OCI-LY7 (cell line): ENCODE measurements around the gene RSPH3. TPM values are rescaled to one million over a fixed set of nuclear protein-coding genes. Genes with fewer than 3 reads are reported as not detected.
"Not testable (repeated sequence)": the region's sequence is repeated elsewhere in the genome, so short reads cannot be mapped to it uniquely, and the experiment has no call there.

Experiments
- BruUV-seq: library from RNA; stranded (reverse); fragments of 400-500 nt; replicated peaks from 2 replicates; lab custom pipeline; 2021; lab: Mats Ljungman, UMichigan
- CTCF ChIA-PET: fragments of 300-600 bp; sonication (Branson Sonifier 250); formaldehyde crosslinking; loops from one replicate; lab custom pipeline; 2022; ENCODE audit warnings: antibody characterized with exemption; ENCODE audit not compliant: unreplicated experiment; lab: Charles Lee
- POLR2A ChIA-PET: fragments of 300-600 bp; sonication (Branson Sonifier 250); formaldehyde crosslinking; loops from one replicate; lab custom pipeline; 2022; ENCODE audit warnings: antibody characterized with exemption; lab: Charles Lee
- DNase-seq: peaks from one replicate; pipeline ENCODE4 v3.0.0-alpha.2; 2015; ENCODE audit warnings: low spot score
- H2AFZ ChIP-seq: fragments of 200-600 bp; sonication (generic), shearing (Covaris generic); 2 replicates; pipeline ENCODE4 v1.6.1; 2014; ENCODE audit warnings: mild to moderate bottlenecking, antibody characterized with exemption, low read length, moderate library complexity
- H3K27ac ChIP-seq: fragments of 200-600 bp; sonication (generic); 2 replicates; pipeline ENCODE4 v1.5.1; 2014; ENCODE audit warnings: mixed run types, low read depth, mild to moderate bottlenecking, moderate library complexity, low read length, inconsistent platforms; ENCODE audit not compliant: poor library complexity, severe bottlenecking
- H3K36me3 ChIP-seq: fragments of 200-600 bp; sonication (generic); 2 replicates; pipeline ENCODE4 v1.6.1; 2014; ENCODE audit warnings: mild to moderate bottlenecking, antibody characterized with exemption, low read length, moderate library complexity, mixed read lengths; ENCODE audit not compliant: insufficient read depth
- H3K4me1 ChIP-seq: fragments of 200-600 bp; sonication (generic); 2 replicates; pipeline ENCODE4 v1.5.1; 2014; ENCODE audit warnings: mild to moderate bottlenecking, low read length; ENCODE audit not compliant: insufficient read depth, poor library complexity, severe bottlenecking
- H3K4me2 ChIP-seq: fragments of 200-600 bp; sonication (generic); 2 replicates; pipeline ENCODE4 v1.6.1; 2014; ENCODE audit warnings: mild to moderate bottlenecking, low read length
- H3K4me3 ChIP-seq: fragments of 200-600 bp; sonication (generic); 2 replicates; pipeline ENCODE4 v1.5.1; 2014; ENCODE audit warnings: mild to moderate bottlenecking, low read depth, low read length; ENCODE audit not compliant: poor library complexity, severe bottlenecking
- H3K79me2 ChIP-seq: fragments of 200-600 bp; sonication (generic); 2 replicates; pipeline ENCODE4 v1.6.1; 2016; ENCODE audit warnings: low read depth, mild to moderate bottlenecking, low read length, moderate library complexity, mixed read lengths; ENCODE audit not compliant: insufficient read depth
- H3K9me2 ChIP-seq: fragments of 200-600 bp; sonication (generic); 2 replicates; pipeline ENCODE4 v1.6.1; 2016; ENCODE audit warnings: mild to moderate bottlenecking, low read length, mixed read lengths; ENCODE audit not compliant: insufficient read depth
- H3K9me3 ChIP-seq: fragments of 200-600 bp; sonication (generic); 2 replicates; pipeline ENCODE4 v1.6.1; 2014; ENCODE audit warnings: mild to moderate bottlenecking, mixed run types, low read length, mixed read lengths
- H4K20me1 ChIP-seq: fragments of 200-600 bp; sonication (generic); 2 replicates; pipeline ENCODE4 v1.6.1; 2014; ENCODE audit warnings: mild to moderate bottlenecking, antibody characterized with exemption, low read length, moderate library complexity, mixed read lengths; ENCODE audit not compliant: insufficient read depth
- EZH2phosphoT487 ChIP-seq: fragments of 200-600 bp; sonication (generic); IDR thresholded peaks from 2 replicates; pipeline ENCODE4 v1.6.1; 2018; ENCODE audit warnings: low read depth, borderline replicate concordance, mild to moderate bottlenecking, mixed run types, antibody characterized with exemption, low read length, moderate library complexity, mixed read lengths
- intact Hi-C: fragments of 100-400 bp; cut with micrococcal nuclease; formaldehyde crosslinking; loops from one replicate; pipeline ENCODE4 v1.10.0; 2022; ENCODE audit not compliant: unreplicated experiment
- total RNA-seq, 2 experiments: library from RNA; depleted of rRNA in 1 of 2; stranded (reverse); fragments of >200 nt in 1 of 2; shearing (Covaris generic) in 1 of 2; gene quantifications; 2 replicates each; pipeline ENCODE4 v1.2.3, GENCODE V29; 2014 to 2022
- TF ChIP-seq, protein P1 (sequence below): fragments of 200-600 bp; sonication (generic); conservative IDR thresholded peaks from 2 replicates; pipeline ENCODE4 v1.5.1; 2014; ENCODE audit warnings: mild to moderate bottlenecking, antibody characterized with exemption, low read length, moderate library complexity, mixed read lengths

RSPH3 gene
- total RNA-seq, 2 experiments from 2014 or later: 2.7 to 6.5 TPM

DNA sequence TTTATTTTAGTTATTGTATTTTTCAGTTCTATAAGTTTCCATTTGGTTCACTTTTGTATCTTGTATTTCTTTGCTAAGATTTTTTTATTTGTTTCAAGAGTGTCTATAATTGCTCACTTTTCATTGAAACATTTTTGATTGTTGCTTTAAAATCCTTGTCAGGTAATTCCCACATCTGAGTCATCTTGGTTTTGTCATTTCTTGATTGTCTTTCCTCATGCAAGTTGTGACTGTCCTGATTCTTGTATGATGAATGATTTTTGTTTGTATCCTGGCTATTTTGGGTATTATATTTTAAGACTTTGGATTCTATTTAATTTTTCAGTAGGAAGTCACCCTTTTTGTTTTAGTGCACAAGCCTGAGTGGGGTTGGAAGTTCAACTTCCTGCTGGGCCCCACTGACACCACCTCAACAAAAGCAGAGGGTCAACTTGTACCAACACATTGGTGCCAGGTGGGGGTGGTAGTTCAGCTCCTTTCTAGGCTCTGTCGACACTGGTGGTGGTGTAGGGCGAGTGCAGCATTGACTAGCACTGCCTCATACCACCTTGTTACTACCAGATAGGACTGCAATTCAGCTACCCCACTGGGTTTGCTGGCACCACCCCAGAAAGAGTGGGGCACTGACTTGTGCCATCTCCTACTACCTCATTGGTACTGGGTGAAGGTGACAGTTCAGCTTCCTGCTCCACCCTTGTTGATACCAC lies 8.8 kb downstream of the RSPH3 start:
- H3K79me2 ChIP-seq: no peaks in the 10 kb centered on the region
- peaks cover 12% of the 10 kb centered on the region for H3K9me3 ChIP-seq
- ChIA-PET POLR2A (interaction anchor here (0.8 to 1.6 kb wide), 4 partner anchors 9 to 54 kb away, joined by 3 to 9 read pairs (median 4); partner anchors contain the start of genes RSPH3 and TAGAP), CTCF (interaction anchor here (1.1 kb wide), 1 partner anchor 9 kb away, joined by 3 read pairs; the partner anchor contains the start of gene RSPH3)
- intact Hi-C loops: no loop called here
- peak; percentile 40 for DNase-seq
- no TSS peak for BruUV-seq
- no peak overlapping the region for H3K4me3 ChIP-seq
- no peaks in the 10 kb centered on the region for H4K20me1 ChIP-seq
- H2AFZ ChIP-seq: no peak overlapping the region
- H3K4me2 ChIP-seq: no peak overlapping the region
- no peak for TF ChIP-seq EZH2phosphoT487
- TF ChIP-seq, protein P1, sequence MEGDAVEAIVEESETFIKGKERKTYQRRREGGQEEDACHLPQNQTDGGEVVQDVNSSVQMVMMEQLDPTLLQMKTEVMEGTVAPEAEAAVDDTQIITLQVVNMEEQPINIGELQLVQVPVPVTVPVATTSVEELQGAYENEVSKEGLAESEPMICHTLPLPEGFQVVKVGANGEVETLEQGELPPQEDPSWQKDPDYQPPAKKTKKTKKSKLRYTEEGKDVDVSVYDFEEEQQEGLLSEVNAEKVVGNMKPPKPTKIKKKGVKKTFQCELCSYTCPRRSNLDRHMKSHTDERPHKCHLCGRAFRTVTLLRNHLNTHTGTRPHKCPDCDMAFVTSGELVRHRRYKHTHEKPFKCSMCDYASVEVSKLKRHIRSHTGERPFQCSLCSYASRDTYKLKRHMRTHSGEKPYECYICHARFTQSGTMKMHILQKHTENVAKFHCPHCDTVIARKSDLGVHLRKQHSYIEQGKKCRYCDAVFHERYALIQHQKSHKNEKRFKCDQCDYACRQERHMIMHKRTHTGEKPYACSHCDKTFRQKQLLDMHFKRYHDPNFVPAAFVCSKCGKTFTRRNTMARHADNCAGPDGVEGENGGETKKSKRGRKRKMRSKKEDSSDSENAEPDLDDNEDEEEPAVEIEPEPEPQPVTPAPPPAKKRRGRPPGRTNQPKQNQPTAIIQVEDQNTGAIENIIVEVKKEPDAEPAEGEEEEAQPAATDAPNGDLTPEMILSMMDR: peak; percentile 59
- no peak overlapping the region for H3K27ac ChIP-seq
- H3K36me3 ChIP-seq: 0 out of 2 replicates have a peak, but pooled peaks cover 3% of the 10 kb centered on the region
- no peaks in the 10 kb centered on the region for H3K9me2 ChIP-seq
- no peaks in the 10 kb centered on the region for H3K4me1 ChIP-seq

GRCh38 chr6:158989711-158990110 lies 10.3 kb downstream of the RSPH3 start:
- H3K9me2 ChIP-seq, H3K36me3 ChIP-seq, H3K4me2 ChIP-seq, H4K20me1 ChIP-seq, DNase-seq, H2AFZ ChIP-seq, H3K4me1 ChIP-seq, H3K27ac ChIP-seq, BruUV-seq, H3K79me2 ChIP-seq, CTCF ChIA-PET, intact Hi-C loops, H3K4me3 ChIP-seq: not testable (repeated sequence)
- POLR2A ChIA-PET: interaction anchor here (0.5 kb wide), 1 partner anchor 143 kb away, joined by 3 read pairs; no protein-coding TSS in a partner anchor
- H3K9me3 ChIP-seq: peaks cover 12% of the 10 kb centered on the region

- POLR2A ChIA-PET: interaction anchor here (0.6 to 1.4 kb wide), 4 partner anchors 15 to 328 kb away, joined by 3 to 5 read pairs (median 3); no protein-coding TSS in a partner anchor
- no peak overlapping the region for H2AFZ ChIP-seq
- DNase-seq: no peak
- TF ChIP-seq, protein P1: no peak
- TF ChIP-seq EZH2phosphoT487: no peak
- CTCF ChIA-PET: no interaction called here
- no peaks in the 10 kb centered on the region for H3K79me2 ChIP-seq
- no peak overlapping the region for H3K27ac ChIP-seq
- no peaks in the 10 kb centered on the region for H3K9me2 ChIP-seq
- H3K4me1 ChIP-seq: no peaks in the 10 kb centered on the region
- no TSS peak for BruUV-seq
- no peak overlapping the region for H3K4me3 ChIP-seq
- peaks cover 12% of the 10 kb centered on the region for H3K9me3 ChIP-seq
- no peaks in the 10 kb centered on the region for H4K20me1 ChIP-seq
- intact Hi-C loops: no loop called here
- 0 out of 2 replicates have a peak, but pooled peaks cover 3% of the 10 kb centered on the region for H3K36me3 ChIP-seq
- H3K4me2 ChIP-seq: no peak overlapping the region
Observed at GRCh38 chr6:158988477-158988876, 11.5 kb downstream of the RSPH3 start.
